Endothelial cell of umbilical vein (primary cell): Measurements from ENCODE around the gene TNRC6C. TPM values are rescaled to one million over a fixed set of nuclear protein-coding genes. Genes with fewer than 3 reads are reported as not detected.

Source experiments
- BruUV-seq: library from RNA; stranded (reverse); fragments of 400-500 nt; replicated peaks from 2 replicates; lab custom pipeline; 2021; lab: Mats Ljungman, UMichigan
- CTCF ChIA-PET: fragments of 300-600, 350-600 bp; sonication (Branson Sonifier 250); formaldehyde crosslinking; loops from one replicate; lab custom pipeline; 2021; ENCODE audit warnings: antibody characterized with exemption, inconsistent platforms; lab: Charles Lee
- POLR2A ChIA-PET: fragments of 300-600, 350-600 bp; sonication (Branson Sonifier 250); formaldehyde crosslinking; loops from one replicate; lab custom pipeline; 2021; ENCODE audit warnings: antibody characterized with exemption, inconsistent platforms; lab: Charles Lee
- DNase-seq: peaks from one replicate; pipeline ENCODE4 v3.0.0-alpha.2; 2011; ENCODE audit warnings: low read depth, low spot score
- FAIRE-seq: peaks from 2 replicates; lab custom pipeline; 2011; peaks lifted over from hg19 to GRCh38; lab: Jason Lieb, UNC
- H2AFZ ChIP-seq: 2 replicates; pipeline ENCODE4 v1.6.0; 2012; ENCODE audit warnings: low read depth, low read length, control low read depth, inconsistent platforms
- H3K27ac ChIP-seq: 2 replicates; pipeline ENCODE4 v1.5.1; 2011; ENCODE audit warnings: low read depth, mild to moderate bottlenecking, control low read depth, low read length, moderate library complexity; ENCODE audit not compliant: insufficient read depth
- H3K27me3 ChIP-seq, 2 experiments: 2 replicates each; pipeline versions ENCODE4 v1.6.0 to v1.6.1; 2011; ENCODE audit warnings: low read length in 2 of 2, mixed read lengths in 1 of 2; ENCODE audit not compliant: control insufficient read depth in 2 of 2, insufficient read depth in 2 of 2
- H3K36me3 ChIP-seq, 2 experiments: 2 replicates in 1 of 2; 3 replicates in 1 of 2; pipeline ENCODE4 v1.5.1; 2011; ENCODE audit warnings: low read length in 2 of 2, mild to moderate bottlenecking in 1 of 2, moderate library complexity in 1 of 2; ENCODE audit not compliant: control insufficient read depth in 2 of 2, insufficient read depth in 2 of 2; ENCODE audit errors: extremely low read depth in 1 of 2
- H3K4me1 ChIP-seq: 3 replicates; pipeline ENCODE4 v1.5.1; 2011; ENCODE audit warnings: mild to moderate bottlenecking, low read length; ENCODE audit not compliant: control insufficient read depth, insufficient read depth; ENCODE audit errors: extremely low read depth
- H3K4me2 ChIP-seq: 2 replicates; pipeline ENCODE4 v1.6.1; 2011; ENCODE audit warnings: low read length, control low read depth, mixed read lengths; ENCODE audit not compliant: insufficient read depth
- H3K4me3 ChIP-seq, 3 experiments: fragments of 200-600 bp in 1 of 3; sonication (generic), shearing (Covaris generic) in 1 of 3; replicated peaks in 1 of 3; 2 replicates each; pipeline ENCODE4 v1.5.1; 2011 to 2016; ENCODE audit warnings: control low read depth in 3 of 3, low read length in 3 of 3, mild to moderate bottlenecking in 2 of 3, inconsistent platforms in 1 of 3, low read depth in 1 of 3, moderate library complexity in 1 of 3; ENCODE audit not compliant: insufficient read depth in 1 of 3
- H3K79me2 ChIP-seq: 2 replicates; pipeline ENCODE4 v1.6.0; 2012; ENCODE audit warnings: low read length, inconsistent platforms; ENCODE audit not compliant: control insufficient read depth, insufficient read depth
- H3K9ac ChIP-seq: replicated peaks from 2 replicates; pipeline ENCODE3; 2011; ENCODE audit warnings: low read length, control low read depth; ENCODE audit not compliant: insufficient read depth; ENCODE audit errors: extremely low read depth
- H3K9me1 ChIP-seq: replicated peaks from 3 replicates; pipeline ENCODE4 v1.6.0; 2011; ENCODE audit warnings: mild to moderate bottlenecking, low read length; ENCODE audit not compliant: control insufficient read depth, insufficient read depth; ENCODE audit errors: extremely low read depth
- H3K9me3 ChIP-seq: replicated peaks from 2 replicates; pipeline ENCODE4 v1.5.1; 2012; ENCODE audit warnings: low read length, inconsistent platforms; ENCODE audit not compliant: control insufficient read depth, insufficient read depth
- H4K20me1 ChIP-seq: replicated peaks from 2 replicates; pipeline ENCODE3; 2011; ENCODE audit warnings: mild to moderate bottlenecking, low read length; ENCODE audit not compliant: control insufficient read depth, insufficient read depth; ENCODE audit errors: extremely low read depth
- FOS ChIP-seq: IDR thresholded peaks from 2 replicates; pipeline ENCODE4 v1.6.1; 2011; ENCODE audit warnings: mild to moderate bottlenecking, low read length, moderate library complexity, borderline replicate concordance; ENCODE audit not compliant: insufficient read depth
- GATA2 ChIP-seq: IDR thresholded peaks from 2 replicates; pipeline ENCODE4 v1.7.0; 2011; ENCODE audit warnings: low read depth, mild to moderate bottlenecking, moderate library complexity, mixed read lengths, low read length; ENCODE audit not compliant: insufficient read length, insufficient read depth
- POLR2A ChIP-seq: IDR thresholded peaks from 2 replicates; pipeline ENCODE4 v1.6.1; 2012; ENCODE audit warnings: low read depth, mild to moderate bottlenecking, control low read depth, low read length
- POLR2AphosphoS5 ChIP-seq: IDR thresholded peaks from 2 replicates; pipeline ENCODE4 v1.6.1; 2012; ENCODE audit warnings: low read depth, mild to moderate bottlenecking, control low read depth, low read length, moderate library complexity; ENCODE audit not compliant: insufficient read depth
- dilution Hi-C: fragments of 300-500 bp; cut with MboI; formaldehyde crosslinking; loops from one replicate; pipeline ENCODE4 v1.15.0; 2019; ENCODE audit warnings: low sequenced_read_pairs; ENCODE audit not compliant: extremely low pct_ligation_motif_present
- intact Hi-C: fragments of 100-400 bp; cut with micrococcal nuclease; formaldehyde crosslinking; loops from one replicate; pipeline ENCODE4 v1.10.0; 2022
- polyA plus RNA-seq, 4 experiments: library from polyadenylated mRNA; depleted of rRNA in 3 of 4; stranded (reverse) in 3 of 4; unstranded in 1 of 4; fragments of >200 nt; gene quantifications; 2 replicates each; pipeline versions ENCODE4 v1.2.1 to v1.2.3, GENCODE V29; 2011 to 2012; ENCODE audit warnings: missing spikeins in 1 of 4
- total RNA-seq: library from RNA; stranded (reverse); gene quantifications from 2 replicates; pipeline ENCODE4 v1.2.3, GENCODE V29; 2021
- TF ChIP-seq, protein P1 (sequence below): IDR thresholded peaks from 2 replicates; pipeline ENCODE4 v1.6.1; 2011; ENCODE audit not compliant: insufficient read depth, insufficient read length
- TF ChIP-seq, protein P2 (sequence below), 2 donors: IDR thresholded peaks; 1 replicate in 1 of 2; 2 replicates in 1 of 2; pipeline ENCODE4 v1.5.1; 2011; ENCODE audit warnings: low read length in 2 of 2, mild to moderate bottlenecking in 2 of 2, moderate library complexity in 2 of 2, control low read depth in 1 of 2, inconsistent platforms in 1 of 2, low read depth in 1 of 2; ENCODE audit not compliant: insufficient read depth in 1 of 2; ENCODE audit errors: extremely low read depth in 1 of 2

TNRC6C gene
- total and polyA plus RNA-seq, 2 donors (not counting 3 experiments of a cell fraction or from before 2014, with no cell fraction given) = 2.1 to 17.5 TPM

DNA sequence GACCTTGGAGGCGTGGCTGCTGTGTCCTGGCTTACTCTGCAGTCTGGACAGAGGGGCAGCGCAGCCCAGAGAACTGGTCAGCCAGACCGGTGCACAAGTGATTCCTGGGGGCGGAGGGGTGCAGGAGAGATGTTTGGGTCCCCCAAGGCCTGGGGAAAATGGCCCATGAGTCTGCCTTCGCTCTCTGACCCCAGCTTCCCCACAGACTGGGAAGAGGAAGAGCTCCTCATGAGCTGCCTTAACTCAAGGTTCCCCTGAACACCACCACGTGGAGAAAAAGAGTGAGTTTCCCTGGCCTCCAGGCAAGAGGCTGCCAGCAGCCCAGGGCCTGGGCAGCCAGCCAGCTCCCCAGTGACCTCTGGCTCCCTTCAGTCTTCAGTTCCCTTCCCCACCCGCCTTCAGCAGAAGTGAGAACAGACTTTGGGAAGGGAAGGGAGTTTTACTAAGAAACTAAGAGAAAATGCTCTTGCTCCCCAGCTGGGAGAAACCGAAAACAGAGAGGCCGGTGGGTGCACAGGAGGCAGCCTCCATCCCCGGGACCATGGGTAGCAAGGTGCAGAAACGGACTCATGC is 185.7 kb downstream of the TNRC6C start:
- FAIRE-seq (peak; percentile 98), DNase-seq (peak; percentile 79)
- no peak overlapping the region for H3K9ac ChIP-seq
- ChIA-PET POLR2A (interaction anchor here (0.6 to 1.3 kb wide), 2 partner anchors 8 to 43 kb away, joined by 3 read pairs; partner anchors contain the start of genes AFMID and TK1), CTCF (interaction anchor here (0.9 to 1.5 kb wide), 5 partner anchors 10 to 107 kb away, joined by 3 to 12 read pairs (median 5); no protein-coding TSS in a partner anchor)
- H3K27ac ChIP-seq = no peak overlapping the region
- dilution Hi-C loops = no loop called here
- BruUV-seq = no TSS peak
- H3K4me3 ChIP-seq = no peak overlapping the region
- intact Hi-C loops = no loop called here
- no peaks in the 10 kb centered on the region for H3K79me2 ChIP-seq
- peaks cover 22% of the 10 kb centered on the region for H3K4me1 ChIP-seq
- no peak overlapping the region for H2AFZ ChIP-seq
- no peaks in the 10 kb centered on the region for H3K27me3 ChIP-seq
- no peaks in the 10 kb centered on the region for H3K36me3 ChIP-seq
- no peaks in the 10 kb centered on the region for H4K20me1 ChIP-seq
- no peaks in the 10 kb centered on the region for H3K9me3 ChIP-seq
- TF ChIP-seq, protein P1, sequence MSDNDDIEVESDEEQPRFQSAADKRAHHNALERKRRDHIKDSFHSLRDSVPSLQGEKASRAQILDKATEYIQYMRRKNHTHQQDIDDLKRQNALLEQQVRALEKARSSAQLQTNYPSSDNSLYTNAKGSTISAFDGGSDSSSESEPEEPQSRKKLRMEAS = peak; percentile 42
- TF ChIP-seq, protein P2, sequence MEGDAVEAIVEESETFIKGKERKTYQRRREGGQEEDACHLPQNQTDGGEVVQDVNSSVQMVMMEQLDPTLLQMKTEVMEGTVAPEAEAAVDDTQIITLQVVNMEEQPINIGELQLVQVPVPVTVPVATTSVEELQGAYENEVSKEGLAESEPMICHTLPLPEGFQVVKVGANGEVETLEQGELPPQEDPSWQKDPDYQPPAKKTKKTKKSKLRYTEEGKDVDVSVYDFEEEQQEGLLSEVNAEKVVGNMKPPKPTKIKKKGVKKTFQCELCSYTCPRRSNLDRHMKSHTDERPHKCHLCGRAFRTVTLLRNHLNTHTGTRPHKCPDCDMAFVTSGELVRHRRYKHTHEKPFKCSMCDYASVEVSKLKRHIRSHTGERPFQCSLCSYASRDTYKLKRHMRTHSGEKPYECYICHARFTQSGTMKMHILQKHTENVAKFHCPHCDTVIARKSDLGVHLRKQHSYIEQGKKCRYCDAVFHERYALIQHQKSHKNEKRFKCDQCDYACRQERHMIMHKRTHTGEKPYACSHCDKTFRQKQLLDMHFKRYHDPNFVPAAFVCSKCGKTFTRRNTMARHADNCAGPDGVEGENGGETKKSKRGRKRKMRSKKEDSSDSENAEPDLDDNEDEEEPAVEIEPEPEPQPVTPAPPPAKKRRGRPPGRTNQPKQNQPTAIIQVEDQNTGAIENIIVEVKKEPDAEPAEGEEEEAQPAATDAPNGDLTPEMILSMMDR (IDR thresholded peaks at IDR 0.05; ENCODE audit: extremely low read depth in 1 of 2, insufficient read depth in 1 of 2, low read depth in 1 of 2, low read length in 2 of 2) = no peak
- TF ChIP-seq POLR2A (no peak), GATA2 (no peak), POLR2AphosphoS5 (no peak), FOS (no peak)
- H3K9me1 ChIP-seq = no peaks in the 10 kb centered on the region
- no peak overlapping the region for H3K4me2 ChIP-seq
